CD8-positive, alpha-beta memory T cell (primary cell): ENCODE measurements around the gene EMILIN2. TPM values are rescaled to one million over a fixed set of nuclear protein-coding genes. Genes with fewer than 3 reads are reported as not detected.

Experiments used
- CTCF ChIA-PET: fragments of 350-600 bp; sonication (Branson Sonifier 250); formaldehyde crosslinking; loops from one replicate; lab custom pipeline; 2021; ENCODE audit warnings: antibody characterized with exemption; lab: Charles Lee
- POLR2A ChIA-PET: fragments of 350-600 bp; sonication (Branson Sonifier 250); formaldehyde crosslinking; loops from one replicate; lab custom pipeline; 2021; ENCODE audit warnings: antibody characterized with exemption; lab: Charles Lee
- DNase-seq, 5 donors: peaks; one replicate each; pipeline versions ENCODE4 v3.0.0 to v3.0.0-alpha.2; 2020 to 2022; ENCODE audit warnings: mixed read lengths in 1 of 5
- H3K27ac ChIP-seq: one replicate; pipeline ENCODE4 v1.7.0; 2013; ENCODE audit warnings: low read depth, mild to moderate bottlenecking, low read length, moderate library complexity
- H3K27me3 ChIP-seq: 2 replicates; pipeline ENCODE4 v1.7.0; 2013; ENCODE audit warnings: low read length, mild to moderate bottlenecking; ENCODE audit not compliant: insufficient read depth, poor library complexity, severe bottlenecking
- H3K36me3 ChIP-seq: 2 replicates; pipeline ENCODE4 v1.7.0; 2013; ENCODE audit warnings: mild to moderate bottlenecking, low read length, moderate library complexity; ENCODE audit not compliant: insufficient read depth
- H3K4me1 ChIP-seq: 2 replicates; pipeline ENCODE4 v1.7.0; 2013; ENCODE audit warnings: mild to moderate bottlenecking, low read length, moderate library complexity; ENCODE audit not compliant: insufficient read depth
- H3K4me3 ChIP-seq: 2 replicates; pipeline ENCODE4 v1.7.0; 2013; ENCODE audit warnings: mild to moderate bottlenecking, low read length
- H3K9me3 ChIP-seq: 2 replicates; pipeline ENCODE4 v1.7.0; 2013; ENCODE audit warnings: mild to moderate bottlenecking, low read length
- H3K27ac Mint-ChIP-seq, 8 donors: one replicate each; pipeline ENCODE4 v1.8.0; 2020 to 2021; ENCODE audit warnings: mixed read lengths in 8 of 8, mild to moderate bottlenecking in 6 of 8, inconsistent platforms in 3 of 8, moderate library complexity in 3 of 8
- H3K27me3 Mint-ChIP-seq, 2 donors: one replicate each; pipeline ENCODE4 v1.8.0; 2020 to 2021; ENCODE audit warnings: mixed read lengths in 2 of 2, mild to moderate bottlenecking in 1 of 2, moderate library complexity in 1 of 2
- H3K36me3 Mint-ChIP-seq, 3 donors: one replicate each; pipeline ENCODE4 v1.8.0; 2020 to 2021; ENCODE audit warnings: mixed read lengths in 3 of 3, inconsistent platforms in 1 of 3, mild to moderate bottlenecking in 1 of 3
- H3K4me1 Mint-ChIP-seq, 3 donors: one replicate each; pipeline ENCODE4 v1.8.0; 2020 to 2021; ENCODE audit warnings: mixed read lengths in 3 of 3, inconsistent platforms in 1 of 3, mild to moderate bottlenecking in 1 of 3
- H3K4me3 Mint-ChIP-seq, 7 donors: one replicate each; pipeline ENCODE4 v1.8.0; 2020 to 2021; ENCODE audit warnings: mixed read lengths in 7 of 7, mild to moderate bottlenecking in 6 of 7, moderate library complexity in 4 of 7, inconsistent platforms in 2 of 7
- H3K9me3 Mint-ChIP-seq, 5 donors: one replicate each; pipeline ENCODE4 v1.8.0; 2020 to 2022; ENCODE audit warnings: mixed read lengths in 5 of 5, mild to moderate bottlenecking in 3 of 5, moderate library complexity in 2 of 5, inconsistent platforms in 1 of 5
- polyA plus RNA-seq: library from polyadenylated mRNA; unstranded; fragments of 300-500 nt; fragmentation: Illumina TruSeq; gene quantifications from one replicate; pipeline ENCODE4 v1.2.3, GENCODE V29; 2021
- total RNA-seq, 2 experiments: library from RNA; stranded (reverse); gene quantifications; one replicate each; pipeline ENCODE4 v1.2.3, GENCODE V29; 2021

EMILIN2 gene
- total and polyA plus RNA-seq, 3 experiments from 2014 or later: 4.5 to 27.8 (median 22.7) TPM

- no peaks in the 10 kb centered on the region for H3K9me3 ChIP-seq
- peaks cover 35% of the 10 kb centered on the region for H3K4me1 ChIP-seq
- ChIA-PET POLR2A (no interaction called here), CTCF (no interaction called here)
- no peak overlapping the region for H3K4me3 ChIP-seq
- H3K36me3 Mint-ChIP-seq: peaks cover 0 to 2% (median 0%) of the 10 kb centered on the region in 3 donors
- no peaks in the 10 kb centered on the region for H3K27me3 ChIP-seq
- H3K4me3 Mint-ChIP-seq: peak overlapping the region in 6 of 7 donors; percentile 26 to 82 (median 69)
- H3K27me3 Mint-ChIP-seq: peaks cover 0 to 1% of the 10 kb centered on the region in 2 donors
- H3K27ac Mint-ChIP-seq: peak overlapping the region in 6 of 8 donors; percentile 43 to 89 (median 63)
- no peak for DNase-seq
- no peaks in the 10 kb centered on the region for H3K36me3 ChIP-seq
- peaks cover 0 to 4% (median 0%) of the 10 kb centered on the region in 5 donors for H3K9me3 Mint-ChIP-seq
- H3K4me1 Mint-ChIP-seq: peaks cover 25 to 41% (median 35%) of the 10 kb centered on the region in 3 donors
- no peak overlapping the region for H3K27ac ChIP-seq
These were observed 34.5 kb downstream of the EMILIN2 start for GRCh38 chr18:2881088-2881839.

- Mint-ChIP-seq H3K4me1 (peaks cover 25 to 41% (median 35%) of the 10 kb centered on the region in 3 donors), H3K27ac (peak overlapping the region in 7 of 8 donors; percentile 43 to 93 (median 71)), H3K27me3 (peaks cover 0 to 1% of the 10 kb centered on the region in 2 donors), H3K9me3 (peaks cover 2 to 7% (median 3%) of the 10 kb centered on the region in 5 donors), H3K36me3 (peaks cover 0 to 7% (median 0%) of the 10 kb centered on the region in 3 donors), H3K4me3 (peak overlapping the region in 6 of 7 donors; percentile 26 to 82 (median 69))
- Histone ChIP-seq H3K4me3 (no peak overlapping the region), H3K36me3 (no peaks in the 10 kb centered on the region), H3K9me3 (no peaks in the 10 kb centered on the region), H3K27me3 (no peaks in the 10 kb centered on the region), H3K4me1 (peaks cover 35% of the 10 kb centered on the region), H3K27ac (no peak overlapping the region)
- CTCF ChIA-PET: no interaction called here
- POLR2A ChIA-PET: no interaction called here
- DNase-seq: no peak
These were observed 35.0 kb downstream of the EMILIN2 start for GRCh38 chr18:2881840-2882195.

- Histone ChIP-seq H3K27ac (no peak overlapping the region), H3K36me3 (no peaks in the 10 kb centered on the region), H3K27me3 (no peaks in the 10 kb centered on the region), H3K4me3 (no peak overlapping the region), H3K4me1 (peaks cover 35% of the 10 kb centered on the region), H3K9me3 (no peaks in the 10 kb centered on the region)
- Mint-ChIP-seq H3K27me3 (peaks cover 0 to 1% of the 10 kb centered on the region in 2 donors), H3K4me3 (peak overlapping the region in 5 of 7 donors; percentile 32 to 82 (median 70)), H3K9me3 (peaks cover 3 to 8% (median 6%) of the 10 kb centered on the region in 5 donors), H3K36me3 (peaks cover 0 to 11% (median 0%) of the 10 kb centered on the region in 3 donors), H3K27ac (peak overlapping the region in 6 of 8 donors; percentile 43 to 93 (median 66)), H3K4me1 (peaks cover 25 to 41% (median 35%) of the 10 kb centered on the region in 3 donors)
- CTCF ChIA-PET: no interaction called here
- DNase-seq: no peak
- POLR2A ChIA-PET: no interaction called here
These were observed 35.4 kb downstream of the EMILIN2 start for GRCh38 chr18:2882201-2882600.

GRCh38 chr18:2883076-2883735 lies 36.4 kb downstream of the EMILIN2 start:
- Mint-ChIP-seq H3K9me3 (peaks cover 3 to 12% (median 9%) of the 10 kb centered on the region in 5 donors), H3K27ac (peak overlapping the region; percentile 85 to 96 (median 92)), H3K27me3 (peaks cover 0 to 1% of the 10 kb centered on the region in 2 donors), H3K4me3 (peak overlapping the region; percentile 2 to 85 (median 75)), H3K36me3 (peaks cover 0 to 15% (median 0%) of the 10 kb centered on the region in 3 donors), H3K4me1 (peaks cover 25 to 41% (median 35%) of the 10 kb centered on the region in 3 donors)
- Histone ChIP-seq H3K4me3 (peak overlapping the region; percentile 38), H3K36me3 (no peaks in the 10 kb centered on the region), H3K27me3 (no peaks in the 10 kb centered on the region), H3K27ac (no peak overlapping the region), H3K4me1 (peaks cover 35% of the 10 kb centered on the region), H3K9me3 (no peaks in the 10 kb centered on the region)
- DNase-seq: peak in 4 of 5 donors; percentile 24 to 59 (median 42)
- ChIA-PET CTCF (interaction anchor here (1.7 to 1.9 kb wide), 2 partner anchors 12 kb away, joined by 6 to 7 read pairs; no protein-coding TSS in a partner anchor), POLR2A (interaction anchor here (0.5 to 0.6 kb wide), 2 partner anchors 23 to 31 kb away, joined by 3 to 9 read pairs; no protein-coding TSS in a partner anchor)

- ChIA-PET CTCF (interaction anchor here (1.7 to 1.9 kb wide), 2 partner anchors 10 to 14 kb away, joined by 6 to 7 read pairs; no protein-coding TSS in a partner anchor), POLR2A (no interaction called here)
- Histone ChIP-seq H3K9me3 (no peaks in the 10 kb centered on the region), H3K27ac (no peak overlapping the region), H3K4me1 (peaks cover 44% of the 10 kb centered on the region), H3K4me3 (no peak overlapping the region), H3K27me3 (no peaks in the 10 kb centered on the region), H3K36me3 (no peaks in the 10 kb centered on the region)
- peak overlapping the region in 3 of 8 donors; percentile 47 to 54 (median 52) for H3K27ac Mint-ChIP-seq
- DNase-seq: no peak
- peaks cover 3 to 12% (median 9%) of the 10 kb centered on the region in 5 donors for H3K9me3 Mint-ChIP-seq
- H3K4me3 Mint-ChIP-seq: peak overlapping the region in 1 of 7 donors; percentile 7
- no peaks in the 10 kb centered on the region for H3K27me3 Mint-ChIP-seq
- H3K36me3 Mint-ChIP-seq: peaks cover 0 to 15% (median 0%) of the 10 kb centered on the region in 3 donors
- H3K4me1 Mint-ChIP-seq: peaks cover 30 to 43% (median 40%) of the 10 kb centered on the region in 3 donors
These were observed 38.0 kb downstream of the EMILIN2 start for GRCh38 chr18:2884706-2885285.

GRCh38 chr18:2887470-2887869 lies 40.7 kb downstream of the EMILIN2 start:
- H3K27me3 Mint-ChIP-seq: peaks cover 0 to 5% of the 10 kb centered on the region in 2 donors
- H3K36me3 Mint-ChIP-seq: peaks cover 0 to 15% (median 0%) of the 10 kb centered on the region in 3 donors
- peaks cover 3 to 12% (median 9%) of the 10 kb centered on the region in 5 donors for H3K9me3 Mint-ChIP-seq
- no peak for DNase-seq
- H3K27ac ChIP-seq: no peak overlapping the region
- ChIA-PET POLR2A (no interaction called here), CTCF (no interaction called here)
- no peaks in the 10 kb centered on the region for H3K27me3 ChIP-seq
- no peaks in the 10 kb centered on the region for H3K36me3 ChIP-seq
- H3K4me3 ChIP-seq: no peak overlapping the region
- peaks cover 54% of the 10 kb centered on the region for H3K4me1 ChIP-seq
- H3K4me1 Mint-ChIP-seq: peaks cover 43 to 57% (median 52%) of the 10 kb centered on the region in 3 donors
- H3K9me3 ChIP-seq: no peaks in the 10 kb centered on the region
- peak overlapping the region in 1 of 8 donors; percentile 26 for H3K27ac Mint-ChIP-seq
- peak overlapping the region in 1 of 7 donors; percentile 9 for H3K4me3 Mint-ChIP-seq

GRCh38 chr18:2889761-2890192 lies 43.0 kb downstream of the EMILIN2 start:
- Mint-ChIP-seq H3K4me3 (peak overlapping the region in 2 of 7 donors; percentile 27 to 38), H3K27me3 (peaks cover 0 to 5% of the 10 kb centered on the region in 2 donors), H3K9me3 (peaks cover 3 to 12% (median 9%) of the 10 kb centered on the region in 5 donors), H3K27ac (peak overlapping the region; percentile 2 to 88 (median 63)), H3K4me1 (peaks cover 30 to 48% (median 41%) of the 10 kb centered on the region in 3 donors), H3K36me3 (peaks cover 0 to 16% (median 0%) of the 10 kb centered on the region in 3 donors)
- H3K9me3 ChIP-seq: no peaks in the 10 kb centered on the region
- CTCF ChIA-PET: interaction anchor here (0.7 to 1.5 kb wide), 3 partner anchors 11 to 42 kb away, joined by 3 to 4 read pairs (median 3); no protein-coding TSS in a partner anchor
- H3K27me3 ChIP-seq: no peaks in the 10 kb centered on the region
- H3K36me3 ChIP-seq: no peaks in the 10 kb centered on the region
- no peak overlapping the region for H3K4me3 ChIP-seq
- H3K27ac ChIP-seq: no peak overlapping the region
- DNase-seq: peak in 2 of 5 donors; percentile 32 to 50
- POLR2A ChIA-PET: no interaction called here
- H3K4me1 ChIP-seq: peaks cover 44% of the 10 kb centered on the region
